HepG2 (cell line): ENCODE results near the gene NDUFB8. TPM values are rescaled to one million over a fixed set of nuclear protein-coding genes. Genes with fewer than 3 reads are reported as not detected.

Source experiments
- AKAP8 ChIP-seq: sonication (generic); formaldehyde crosslinking; IDR thresholded peaks from 2 replicates; pipeline ENCODE4 v1.5.1; 2020; ENCODE audit warnings: mild to moderate bottlenecking, missing genetic modification reagents
- ELF3 ChIP-seq: IDR thresholded peaks from 2 replicates; pipeline ENCODE4 v1.6.1; 2016; ENCODE audit warnings: missing genetic modification reagents, missing compliant biosample characterization
- RARA ChIP-seq: IDR thresholded peaks from 2 replicates; pipeline ENCODE4 v1.6.1; 2016; ENCODE audit warnings: missing genetic modification reagents, missing compliant biosample characterization
- ZMYM3 ChIP-seq: sonication (generic); formaldehyde crosslinking; IDR thresholded peaks from 2 replicates; pipeline ENCODE4 v1.5.1; 2020; ENCODE audit warnings: mild to moderate bottlenecking, missing genetic modification reagents
- ZNF292 ChIP-seq: sonication (generic); formaldehyde crosslinking; IDR thresholded peaks from 2 replicates; pipeline ENCODE4 v1.8.1; 2022; ENCODE audit warnings: mild to moderate bottlenecking, low read depth, missing genetic modification reagents, borderline replicate concordance
- ZNF543 ChIP-seq: sonication (generic); formaldehyde crosslinking; IDR thresholded peaks from 2 replicates; pipeline ENCODE4 v1.4.0; 2020; ENCODE audit warnings: mild to moderate bottlenecking, missing genetic modification reagents
- ZNF605 ChIP-seq: sonication (generic); formaldehyde crosslinking; IDR thresholded peaks from 2 replicates; pipeline ENCODE4 v1.8.0; 2022; ENCODE audit warnings: mild to moderate bottlenecking, missing genetic modification reagents
- ZSCAN20 ChIP-seq: sonication (generic); formaldehyde crosslinking; IDR thresholded peaks from 2 replicates; pipeline ENCODE4 v1.4.0; 2020; ENCODE audit warnings: missing genetic modification reagents, mild to moderate bottlenecking, borderline replicate concordance
- polyA plus RNA-seq, 8 experiments: library from polyadenylated mRNA; depleted of rRNA in 3 of 8; stranded (reverse) in 7 of 8; unstranded in 1 of 8; fragments of >200 nt; fragmentation: Illumina TruSeq in 4 of 8; extraction: Trizol in 4 of 8; gene quantifications; 2 replicates each; pipeline versions ENCODE4 v1.2.1 to v1.2.3, GENCODE V29; 2011 to 2016; ENCODE audit warnings: low read depth in 4 of 8, missing spikeins in 1 of 8, mixed read lengths in 1 of 8; ENCODE audit not compliant: insufficient read depth in 1 of 8
- total RNA-seq, 5 experiments: library from RNA; depleted of rRNA; stranded (reverse); fragments of >200 nt; fragmentation: Illumina TruSeq; extraction: Trizol; gene quantifications; 2 replicates each; pipeline ENCODE4 v1.2.3, GENCODE V29; 2016; ENCODE audit warnings: low read depth in 1 of 5
- TF ChIP-seq, protein P1 (sequence below), 2 experiments: sonication (generic) in 1 of 2; formaldehyde crosslinking in 1 of 2; IDR thresholded peaks; 2 replicates each; pipeline versions ENCODE4 v1.4.0 to v1.6.1; 2018 to 2020; ENCODE audit warnings: missing genetic modification reagents in 2 of 2, borderline replicate concordance in 1 of 2, low read depth in 1 of 2, mild to moderate bottlenecking in 1 of 2, missing biosample characterization in 1 of 2
- TF ChIP-seq, protein P2 (sequence below): sonication (generic); formaldehyde crosslinking; IDR thresholded peaks from 2 replicates; pipeline ENCODE4 v1.5.1; 2020; ENCODE audit warnings: mild to moderate bottlenecking, missing genetic modification reagents, moderate library complexity
- TF ChIP-seq, protein P3 (sequence below): fragments of 450-650 bp; IDR thresholded peaks from 2 replicates; pipeline ENCODE4 v1.6.1; 2016
- TF ChIP-seq, protein P4 (sequence below): sonication (generic); formaldehyde crosslinking; IDR thresholded peaks from 2 replicates; pipeline ENCODE4 v1.8.0; 2022; ENCODE audit warnings: missing genetic modification reagents, mild to moderate bottlenecking, borderline replicate concordance
- TF ChIP-seq, protein P5 (sequence below): sonication (generic); formaldehyde crosslinking; IDR thresholded peaks from 2 replicates; pipeline ENCODE4 v1.4.0; 2020; ENCODE audit warnings: missing genetic modification reagents, low read depth, mild to moderate bottlenecking, borderline replicate concordance
- TF ChIP-seq, protein P6 (sequence below): sonication (generic); formaldehyde crosslinking; IDR thresholded peaks from 2 replicates; pipeline ENCODE4 v1.4.0; 2020; ENCODE audit warnings: missing genetic modification reagents, borderline replicate concordance
- TF ChIP-seq, protein P7 (sequence below): sonication (generic); formaldehyde crosslinking; IDR thresholded peaks from 2 replicates; pipeline ENCODE4 v1.8.0; 2022; ENCODE audit warnings: mild to moderate bottlenecking, missing genetic modification reagents, borderline replicate concordance

Gene NDUFB8
- total and polyA plus RNA-seq, 2 of the 13 experiments (the other 11 are each of a cell fraction or from before 2014, with no cell fraction given), result 210 to 216 TPM

DNA sequence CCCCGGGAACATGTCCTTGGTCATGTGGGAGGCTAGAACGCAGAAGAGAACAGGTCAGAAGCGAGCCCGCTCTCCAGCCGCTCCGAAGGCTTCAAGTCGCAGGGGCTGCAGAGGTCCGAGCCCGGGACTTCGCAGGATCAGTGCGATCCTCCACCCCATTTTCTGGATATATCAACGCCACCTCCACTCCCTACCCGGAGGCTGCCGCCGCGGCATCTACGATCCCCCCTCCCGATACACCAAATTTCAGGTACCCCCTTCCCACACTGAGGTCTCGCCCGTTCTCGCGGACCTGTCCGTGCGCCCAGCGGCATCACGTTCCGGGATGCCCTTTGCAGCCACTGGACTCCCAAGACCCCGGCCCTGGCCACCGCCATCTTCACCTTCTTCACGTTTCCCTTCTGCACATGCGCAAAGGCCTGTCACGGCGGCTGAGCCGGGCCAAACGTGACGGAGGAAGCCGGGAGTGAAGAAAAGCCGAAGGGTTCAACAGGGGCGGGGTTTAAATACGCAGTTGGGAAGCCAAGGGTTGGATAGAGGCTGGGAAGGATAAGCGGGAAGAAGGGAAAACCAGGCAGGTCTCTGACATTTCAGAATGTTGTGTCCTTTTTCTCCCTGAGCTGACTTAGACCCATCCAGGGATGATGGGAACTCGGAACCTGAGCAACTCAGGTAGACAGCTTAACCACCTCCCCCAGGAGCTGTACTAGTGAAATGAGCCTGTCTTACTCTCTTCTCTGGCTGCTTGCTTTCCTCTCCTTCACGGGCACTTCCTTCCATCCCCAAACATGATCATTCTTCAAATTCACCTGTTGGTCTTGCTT is at the start of gene NDUFB8 (continued):
- peak; percentile 79 for TF ChIP-seq ZNF605 (CRISPR knock-in tag)
- TF ChIP-seq, protein P1, sequence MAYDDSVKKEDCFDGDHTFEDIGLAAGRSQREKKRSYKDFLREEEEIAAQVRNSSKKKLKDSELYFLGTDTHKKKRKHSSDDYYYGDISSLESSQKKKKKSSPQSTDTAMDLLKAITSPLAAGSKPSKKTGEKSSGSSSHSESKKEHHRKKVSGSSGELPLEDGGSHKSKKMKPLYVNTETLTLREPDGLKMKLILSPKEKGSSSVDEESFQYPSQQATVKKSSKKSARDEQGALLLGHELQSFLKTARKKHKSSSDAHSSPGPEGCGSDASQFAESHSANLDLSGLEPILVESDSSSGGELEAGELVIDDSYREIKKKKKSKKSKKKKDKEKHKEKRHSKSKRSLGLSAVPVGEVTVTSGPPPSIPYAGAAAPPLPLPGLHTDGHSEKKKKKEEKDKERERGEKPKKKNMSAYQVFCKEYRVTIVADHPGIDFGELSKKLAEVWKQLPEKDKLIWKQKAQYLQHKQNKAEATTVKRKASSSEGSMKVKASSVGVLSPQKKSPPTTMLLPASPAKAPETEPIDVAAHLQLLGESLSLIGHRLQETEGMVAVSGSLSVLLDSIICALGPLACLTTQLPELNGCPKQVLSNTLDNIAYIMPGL (CRISPR knock-in tag; IDR thresholded peaks at IDR 0.05; ENCODE audit: borderline replicate concordance in 1 of 2, low read depth in 1 of 2), result no peak; a peak in 1 of 4 replicates
- no peak for TF ChIP-seq ZSCAN20 (CRISPR knock-in tag)
- TF ChIP-seq RARA, result no peak
- TF ChIP-seq ZMYM3 (CRISPR knock-in tag), result peak; percentile 82
- TF ChIP-seq, protein P2, sequence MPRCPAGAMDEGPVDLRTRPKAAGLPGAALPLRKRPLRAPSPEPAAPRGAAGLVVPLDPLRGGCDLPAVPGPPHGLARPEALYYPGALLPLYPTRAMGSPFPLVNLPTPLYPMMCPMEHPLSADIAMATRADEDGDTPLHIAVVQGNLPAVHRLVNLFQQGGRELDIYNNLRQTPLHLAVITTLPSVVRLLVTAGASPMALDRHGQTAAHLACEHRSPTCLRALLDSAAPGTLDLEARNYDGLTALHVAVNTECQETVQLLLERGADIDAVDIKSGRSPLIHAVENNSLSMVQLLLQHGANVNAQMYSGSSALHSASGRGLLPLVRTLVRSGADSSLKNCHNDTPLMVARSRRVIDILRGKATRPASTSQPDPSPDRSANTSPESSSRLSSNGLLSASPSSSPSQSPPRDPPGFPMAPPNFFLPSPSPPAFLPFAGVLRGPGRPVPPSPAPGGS (CRISPR knock-in tag), result peak; percentile 58; the same call in 1 of the 2 replicates
- TF ChIP-seq, protein P3, sequence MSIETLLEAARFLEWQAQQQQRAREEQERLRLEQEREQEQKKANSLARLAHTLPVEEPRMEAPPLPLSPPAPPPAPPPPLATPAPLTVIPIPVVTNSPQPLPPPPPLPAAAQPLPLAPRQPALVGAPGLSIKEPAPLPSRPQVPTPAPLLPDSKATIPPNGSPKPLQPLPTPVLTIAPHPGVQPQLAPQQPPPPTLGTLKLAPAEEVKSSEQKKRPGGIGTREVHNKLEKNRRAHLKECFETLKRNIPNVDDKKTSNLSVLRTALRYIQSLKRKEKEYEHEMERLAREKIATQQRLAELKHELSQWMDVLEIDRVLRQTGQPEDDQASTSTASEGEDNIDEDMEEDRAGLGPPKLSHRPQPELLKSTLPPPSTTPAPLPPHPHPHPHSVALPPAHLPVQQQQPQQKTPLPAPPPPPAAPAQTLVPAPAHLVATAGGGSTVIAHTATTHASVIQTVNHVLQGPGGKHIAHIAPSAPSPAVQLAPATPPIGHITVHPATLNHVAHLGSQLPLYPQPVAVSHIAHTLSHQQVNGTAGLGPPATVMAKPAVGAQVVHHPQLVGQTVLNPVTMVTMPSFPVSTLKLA, result no peak
- TF ChIP-seq, protein P4, sequence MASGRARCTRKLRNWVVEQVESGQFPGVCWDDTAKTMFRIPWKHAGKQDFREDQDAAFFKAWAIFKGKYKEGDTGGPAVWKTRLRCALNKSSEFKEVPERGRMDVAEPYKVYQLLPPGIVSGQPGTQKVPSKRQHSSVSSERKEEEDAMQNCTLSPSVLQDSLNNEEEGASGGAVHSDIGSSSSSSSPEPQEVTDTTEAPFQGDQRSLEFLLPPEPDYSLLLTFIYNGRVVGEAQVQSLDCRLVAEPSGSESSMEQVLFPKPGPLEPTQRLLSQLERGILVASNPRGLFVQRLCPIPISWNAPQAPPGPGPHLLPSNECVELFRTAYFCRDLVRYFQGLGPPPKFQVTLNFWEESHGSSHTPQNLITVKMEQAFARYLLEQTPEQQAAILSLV (CRISPR knock-in tag), result peak; percentile 20; the same call in 1 of the 2 replicates
- TF ChIP-seq, protein P5, sequence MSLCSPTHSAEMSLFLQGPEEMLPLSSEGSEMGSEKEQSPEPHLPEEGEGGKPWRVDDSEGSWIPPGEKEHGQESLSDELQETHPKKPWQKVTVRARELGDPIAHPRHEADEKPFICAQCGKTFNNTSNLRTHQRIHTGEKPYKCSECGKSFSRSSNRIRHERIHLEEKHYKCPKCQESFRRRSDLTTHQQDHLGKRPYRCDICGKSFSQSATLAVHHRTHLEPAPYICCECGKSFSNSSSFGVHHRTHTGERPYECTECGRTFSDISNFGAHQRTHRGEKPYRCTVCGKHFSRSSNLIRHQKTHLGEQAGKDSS, result peak; percentile 57; the same call in 1 of the 2 replicates
- TF ChIP-seq ZNF292, result 0 out of 2 replicates have a peak, but pooled peaks have one; percentile 39
- no peak for TF ChIP-seq AKAP8 (CRISPR knock-in tag)
- TF ChIP-seq, protein P6, sequence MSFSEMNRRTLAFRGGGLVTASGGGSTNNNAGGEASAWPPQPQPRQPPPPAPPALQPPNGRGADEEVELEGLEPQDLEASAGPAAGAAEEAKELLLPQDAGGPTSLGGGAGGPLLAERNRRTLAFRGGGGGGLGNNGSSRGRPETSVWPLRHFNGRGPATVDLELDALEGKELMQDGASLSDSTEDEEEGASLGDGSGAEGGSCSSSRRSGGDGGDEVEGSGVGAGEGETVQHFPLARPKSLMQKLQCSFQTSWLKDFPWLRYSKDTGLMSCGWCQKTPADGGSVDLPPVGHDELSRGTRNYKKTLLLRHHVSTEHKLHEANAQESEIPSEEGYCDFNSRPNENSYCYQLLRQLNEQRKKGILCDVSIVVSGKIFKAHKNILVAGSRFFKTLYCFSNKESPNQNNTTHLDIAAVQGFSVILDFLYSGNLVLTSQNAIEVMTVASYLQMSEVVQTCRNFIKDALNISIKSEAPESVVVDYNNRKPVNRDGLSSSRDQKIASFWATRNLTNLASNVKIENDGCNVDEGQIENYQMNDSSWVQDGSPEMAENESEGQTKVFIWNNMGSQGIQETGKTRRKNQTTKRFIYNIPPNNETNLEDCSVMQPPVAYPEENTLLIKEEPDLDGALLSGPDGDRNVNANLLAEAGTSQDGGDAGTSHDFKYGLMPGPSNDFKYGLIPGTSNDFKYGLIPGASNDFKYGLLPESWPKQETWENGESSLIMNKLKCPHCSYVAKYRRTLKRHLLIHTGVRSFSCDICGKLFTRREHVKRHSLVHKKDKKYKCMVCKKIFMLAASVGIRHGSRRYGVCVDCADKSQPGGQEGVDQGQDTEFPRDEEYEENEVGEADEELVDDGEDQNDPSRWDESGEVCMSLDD (CRISPR knock-in tag), result no peak
- TF ChIP-seq ELF3 (CRISPR knock-in tag), result 0 out of 2 replicates have a peak, but pooled peaks have one; percentile 12
- TF ChIP-seq, protein P7, sequence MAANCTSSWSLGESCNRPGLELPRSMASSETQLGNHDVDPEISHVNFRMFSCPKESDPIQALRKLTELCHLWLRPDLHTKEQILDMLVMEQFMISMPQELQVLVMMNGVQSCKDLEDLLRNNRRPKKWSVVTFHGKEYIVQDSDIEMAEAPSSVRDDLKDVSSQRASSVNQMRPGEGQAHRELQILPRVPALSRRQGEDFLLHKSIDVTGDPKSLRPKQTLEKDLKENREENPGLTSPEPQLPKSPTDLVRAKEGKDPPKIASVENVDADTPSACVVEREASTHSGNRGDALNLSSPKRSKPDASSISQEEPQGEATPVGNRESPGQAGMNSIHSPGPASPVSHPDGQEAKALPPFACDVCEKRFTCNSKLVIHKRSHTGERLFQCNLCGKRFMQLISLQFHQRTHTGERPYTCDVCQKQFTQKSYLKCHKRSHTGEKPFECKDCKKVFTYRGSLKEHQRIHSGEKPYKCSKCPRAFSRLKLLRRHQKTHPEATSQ, result 0 out of 2 replicates have a peak, but pooled peaks have one; percentile 74
- peak; percentile 41; the same call in 1 of the 2 replicates for TF ChIP-seq ZNF543 (CRISPR knock-in tag)
